Left forelimb (tissue), 1 donor: ENCODE data around the gene PLEKHA7.

Experiments used
- DNase-seq: peaks from one replicate; pipeline ENCODE4 v3.0.0-alpha.2; 2018; ENCODE audit warnings: low spot score

PLEKHA7 gene

DNA sequence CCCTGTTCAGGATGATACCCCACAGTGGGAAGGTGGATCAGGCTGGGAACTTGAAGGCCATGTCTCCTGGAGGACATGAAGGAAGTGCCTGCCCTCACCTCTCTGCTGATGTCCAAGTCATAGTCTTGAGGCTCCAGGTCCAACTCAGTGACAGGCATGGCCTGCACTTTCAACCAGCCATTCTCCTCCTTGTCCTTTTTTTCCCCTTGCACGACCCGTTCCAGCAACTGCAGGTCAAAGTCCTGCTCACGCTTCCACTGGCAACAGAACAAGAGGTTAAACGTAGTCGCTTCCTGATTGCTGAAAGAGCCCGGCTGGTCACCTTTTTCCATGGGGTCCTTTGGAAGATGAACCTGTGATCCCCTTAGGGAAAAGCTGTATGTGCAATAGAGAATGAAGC, 228.1 kb downstream of the PLEKHA7 start:
- no peak for DNase-seq

DNA sequence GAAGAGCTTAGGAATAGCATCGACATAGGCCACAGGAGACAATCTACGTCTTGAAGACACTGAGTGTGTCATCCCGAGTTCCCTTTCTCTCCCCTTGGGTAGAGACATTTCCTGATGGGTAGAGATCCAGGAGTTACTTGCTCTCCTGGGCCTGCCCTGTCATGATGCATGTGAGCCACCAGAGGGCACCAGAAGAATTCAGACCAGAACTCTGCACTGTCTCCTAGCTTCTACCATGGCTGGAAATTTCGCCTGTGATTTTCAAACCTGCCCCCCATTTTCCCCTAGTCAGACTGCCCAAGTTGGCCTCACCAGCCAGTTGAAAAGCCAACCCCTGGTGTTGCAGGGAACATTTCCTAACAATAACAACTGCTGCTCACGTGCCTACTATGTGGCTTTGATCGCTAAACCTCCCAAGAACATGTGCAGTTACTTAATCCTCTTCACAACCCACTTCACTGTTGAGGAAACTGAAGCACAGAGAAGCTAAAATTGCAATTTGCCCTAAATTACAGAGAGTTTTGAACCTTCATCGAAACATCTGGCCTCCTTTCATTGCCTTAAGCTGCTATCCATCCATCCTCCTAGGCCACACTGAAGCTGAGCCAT, 228.6 kb downstream of the PLEKHA7 start:
- no peak for DNase-seq

- no peak for DNase-seq
These were observed 229.5 kb downstream of the PLEKHA7 start for GRCh38 chr11:16784666-16785065.

GRCh38 chr11:16784097-16784496, 230.1 kb downstream of the PLEKHA7 start:
- no peak for DNase-seq

DNA sequence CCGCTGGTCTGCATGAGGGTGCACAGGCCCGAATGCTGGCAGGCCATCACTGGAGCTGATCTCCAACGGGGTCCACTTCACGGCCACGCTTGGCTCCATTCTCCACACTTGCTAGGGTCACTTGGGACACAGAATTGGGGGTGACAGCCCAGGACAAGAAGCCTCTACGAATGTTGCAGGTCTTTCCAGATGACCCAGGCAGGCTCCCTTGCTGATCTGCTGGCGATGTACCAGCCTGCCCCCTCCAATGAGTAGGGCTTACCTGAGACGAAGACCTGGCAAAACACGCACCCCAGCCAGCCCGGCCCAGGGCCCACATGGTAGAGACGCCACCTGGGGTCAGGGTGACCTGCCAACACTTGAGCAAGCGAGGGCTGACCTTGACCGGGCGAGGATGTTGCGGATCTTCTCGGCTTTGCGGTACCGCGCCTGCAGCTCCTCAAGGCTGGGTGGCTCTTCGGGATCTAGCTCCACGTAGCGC, 230.9 kb downstream of the PLEKHA7 start:
- no peak for DNase-seq

- DNase-seq = no peak
These were observed 232.0 kb downstream of the PLEKHA7 start for GRCh38 chr11:16781936-16782919.

- DNase-seq = no peak
These were observed 233.3 kb downstream of the PLEKHA7 start for GRCh38 chr11:16780698-16781550.

- no peak for DNase-seq
These were observed 234.1 kb downstream of the PLEKHA7 start for GRCh38 chr11:16780146-16780545.

DNA sequence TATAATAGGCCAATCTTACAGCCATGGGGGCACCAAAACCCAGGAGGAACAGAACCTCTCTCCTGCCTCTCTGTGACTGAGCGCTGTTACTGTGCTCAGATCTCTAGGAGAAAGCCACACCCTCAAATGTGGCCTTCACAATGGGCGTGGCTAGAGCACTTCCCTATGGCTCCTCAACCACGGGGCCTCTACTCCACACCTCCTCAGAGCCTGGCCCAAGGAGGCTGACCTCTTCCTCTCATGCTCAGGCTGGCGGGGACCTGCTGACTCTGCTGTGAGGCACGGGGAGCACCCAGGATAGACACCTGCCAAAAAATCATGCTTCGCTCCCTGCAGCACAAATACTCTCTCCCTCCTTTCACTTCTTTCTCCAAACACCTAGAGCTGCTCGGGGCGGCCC, 234.8 kb downstream of the PLEKHA7 start:
- DNase-seq = no peak

DNA sequence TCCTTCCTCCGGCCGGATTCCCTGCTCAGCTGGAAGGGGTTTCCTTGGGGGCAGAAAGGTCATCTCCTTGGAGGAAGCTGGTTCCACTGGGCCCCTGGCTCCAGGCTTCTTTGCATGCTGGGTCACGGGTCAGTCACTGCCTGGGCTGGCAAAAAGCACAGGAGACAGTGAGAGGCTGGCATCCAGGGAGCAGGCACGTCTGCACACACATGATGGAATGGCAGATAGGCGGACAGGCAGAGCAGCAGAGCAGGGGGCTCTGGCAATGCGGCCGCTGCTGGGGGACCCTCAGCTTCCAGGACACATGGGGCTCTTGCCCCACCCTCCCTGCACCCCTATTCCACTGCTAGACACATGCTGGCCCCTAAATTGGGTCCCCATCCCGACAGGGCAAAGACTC, 235.3 kb downstream of the PLEKHA7 start:
- DNase-seq = no peak

GRCh38 chr11:16778286-16778685, 235.9 kb downstream of the PLEKHA7 start:
- DNase-seq = no peak

DNA sequence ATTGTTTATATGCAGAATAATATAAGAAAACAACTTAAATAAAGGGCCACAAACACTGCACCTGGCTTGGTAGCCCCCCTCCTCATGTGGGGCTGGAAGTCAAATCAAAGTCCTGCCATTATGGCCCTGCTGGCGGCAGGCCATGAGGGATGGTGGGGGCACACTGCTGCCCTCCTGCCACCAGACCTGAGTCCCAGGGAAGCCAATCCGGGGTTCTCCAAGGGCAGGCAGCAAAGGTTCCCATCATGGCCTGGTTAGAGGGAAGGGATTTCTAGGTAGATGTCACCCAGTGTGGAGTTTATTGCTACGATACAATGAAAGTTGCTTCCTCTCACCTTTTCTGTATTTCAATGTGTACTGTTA, 236.6 kb downstream of the PLEKHA7 start:
- no peak for DNase-seq

GRCh38 chr11:16776711-16777612, 237.3 kb downstream of the PLEKHA7 start:
- peak; percentile 85 for DNase-seq

- no peak for DNase-seq
These were observed 238.5 kb downstream of the PLEKHA7 start for GRCh38 chr11:16775614-16776283.

DNA sequence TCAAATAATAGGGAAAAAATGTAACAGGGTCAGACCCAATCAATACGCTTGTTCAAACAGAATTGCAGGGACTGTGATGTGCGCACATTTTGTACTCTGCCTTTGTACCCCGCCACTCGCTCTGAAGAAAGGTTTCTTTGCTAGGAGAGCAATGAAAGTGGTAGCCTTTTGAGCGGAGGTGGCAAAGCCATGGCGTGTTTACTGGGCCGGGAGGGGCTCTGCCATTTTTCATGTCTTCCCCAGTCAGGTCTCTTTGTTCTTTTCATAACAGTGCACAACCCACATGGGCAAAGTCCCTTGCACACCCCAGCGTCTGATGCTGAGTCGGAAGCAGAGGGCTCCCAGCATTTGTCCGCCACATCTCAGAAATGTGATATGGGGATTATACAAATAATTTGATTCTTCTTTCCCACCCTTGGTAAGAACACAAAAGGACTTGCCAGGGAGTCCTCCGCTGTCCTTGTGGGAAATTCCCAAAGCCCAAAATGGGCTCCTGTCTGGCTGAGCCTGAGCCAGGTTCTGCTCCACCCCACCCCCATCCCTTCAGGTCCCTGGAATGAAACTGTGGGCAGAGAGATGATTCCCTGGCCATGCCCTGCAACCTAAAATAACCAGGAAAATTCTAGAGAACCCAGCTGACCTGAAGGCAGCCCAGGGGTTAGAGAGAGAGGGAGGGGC, 239.1 kb downstream of the PLEKHA7 start:
- DNase-seq = no peak

- no peak for DNase-seq
These were observed 240.0 kb downstream of the PLEKHA7 start for GRCh38 chr11:16773981-16774935.

GRCh38 chr11:16772141-16772512, 242.1 kb downstream of the PLEKHA7 start:
- no peak for DNase-seq

GRCh38 chr11:16771350-16772140, 242.7 kb downstream of the PLEKHA7 start:
- no peak for DNase-seq
